Mucosa of rectum (tissue), 2 donors: ENCODE data around the gene SERPINC1.
"Not testable (repeated sequence)": the region's sequence is repeated elsewhere in the genome, so short reads cannot be mapped to it uniquely, and the experiment has no call there.

Experiments used
- H3K27ac ChIP-seq, 2 donors: one replicate each; pipeline ENCODE4 v1.7.0; 2013; ENCODE audit warnings: inconsistent platforms in 2 of 2, low read depth in 2 of 2, low read length in 2 of 2
- H3K27me3 ChIP-seq, 2 donors: one replicate each; pipeline ENCODE4 v1.7.0; 2013; ENCODE audit warnings: low read length in 2 of 2; ENCODE audit not compliant: control insufficient read depth in 2 of 2, insufficient read depth in 2 of 2
- H3K36me3 ChIP-seq, 2 donors: one replicate each; pipeline ENCODE4 v1.7.0; 2013; ENCODE audit warnings: low read length in 2 of 2; ENCODE audit not compliant: control insufficient read depth in 2 of 2, insufficient read depth in 2 of 2
- H3K4me1 ChIP-seq, 2 donors: one replicate each; pipeline ENCODE4 v1.7.0; 2013; ENCODE audit warnings: low read length in 2 of 2, mild to moderate bottlenecking in 1 of 2; ENCODE audit not compliant: control insufficient read depth in 2 of 2, insufficient read depth in 2 of 2
- H3K4me3 ChIP-seq, 2 donors: one replicate each; pipeline ENCODE4 v1.7.0; 2013; ENCODE audit warnings: low read length in 2 of 2
- H3K9ac ChIP-seq, 2 donors: one replicate each; pipeline ENCODE4 v1.7.0; 2013; ENCODE audit warnings: low read length in 2 of 2, low read depth in 1 of 2, mild to moderate bottlenecking in 1 of 2
- H3K9me3 ChIP-seq, 2 donors: one replicate each; pipeline ENCODE4 v1.7.0; 2013; ENCODE audit warnings: low read length in 2 of 2; ENCODE audit not compliant: control insufficient read depth in 2 of 2
- donor health status: healthy.
- donor health status: Normal muscosa, but diverticular disease.

SERPINC1 gene

GRCh38 chr1:173900427-173900826 lies 16.7 kb downstream of the SERPINC1 start:
- no peak overlapping the region for H3K27ac ChIP-seq
- no peak overlapping the region for H3K4me3 ChIP-seq

GRCh38 chr1:173894189-173894588 lies 22.9 kb downstream of the SERPINC1 start:
- Histone ChIP-seq H3K27me3 (no peaks in the 10 kb centered on the region), H3K4me1 (no peaks in the 10 kb centered on the region), H3K36me3 (no peaks in the 10 kb centered on the region), H3K9ac (no peak overlapping the region), H3K4me3 (no peak overlapping the region), H3K9me3 (no peaks in the 10 kb centered on the region), H3K27ac (no peak overlapping the region)

More at GRCh38 chr1:173900427-173900826, 16.7 kb downstream of the SERPINC1 start:
- H3K27me3 ChIP-seq = no peaks in the 10 kb centered on the region
- no peak overlapping the region for H3K9ac ChIP-seq
- H3K9me3 ChIP-seq = no peaks in the 10 kb centered on the region
- no peaks in the 10 kb centered on the region for H3K4me1 ChIP-seq
- no peaks in the 10 kb centered on the region for H3K36me3 ChIP-seq

GRCh38 chr1:173893611-173894010 lies 23.5 kb downstream of the SERPINC1 start:
- no peak overlapping the region for H3K9ac ChIP-seq
- no peak overlapping the region for H3K27ac ChIP-seq
- no peaks in the 10 kb centered on the region for H3K36me3 ChIP-seq

GRCh38 chr1:173889885-173890284 lies 27.2 kb downstream of the SERPINC1 start:
- Histone ChIP-seq H3K36me3 (peaks cover 8 to 14% of the 10 kb centered on the region in 2 donors), H3K27me3 (no peaks in the 10 kb centered on the region), H3K9me3 (no peaks in the 10 kb centered on the region), H3K4me1 (no peaks in the 10 kb centered on the region), H3K27ac (no peak overlapping the region), H3K4me3 (no peak overlapping the region), H3K9ac (no peak overlapping the region)

More at GRCh38 chr1:173893611-173894010, 23.5 kb downstream of the SERPINC1 start:
- H3K4me3 ChIP-seq = no peak overlapping the region
- no peaks in the 10 kb centered on the region for H3K27me3 ChIP-seq
- H3K4me1 ChIP-seq = no peaks in the 10 kb centered on the region
- H3K9me3 ChIP-seq = no peaks in the 10 kb centered on the region

DNA sequence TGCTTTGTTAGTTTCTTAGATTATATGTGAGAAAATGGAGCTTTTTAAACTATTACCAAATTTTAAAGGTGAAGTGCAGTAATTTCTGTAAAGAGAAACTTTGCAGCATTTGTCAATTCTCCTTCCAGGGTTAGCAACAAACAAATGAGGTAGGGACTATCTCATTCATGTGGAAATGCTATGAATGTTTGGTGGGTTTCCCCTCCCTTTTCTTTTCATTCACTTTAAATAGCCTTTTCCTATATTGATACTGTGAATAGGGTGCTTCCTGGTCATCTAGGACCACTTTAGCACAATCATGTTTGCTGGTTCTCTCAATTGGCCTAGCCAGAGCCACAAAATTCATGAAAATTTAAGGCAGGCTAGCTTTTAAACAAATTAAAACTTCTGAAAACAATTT lies 28.4 kb downstream of the SERPINC1 start:
- Histone ChIP-seq H3K9me3 (no peaks in the 10 kb centered on the region), H3K4me3 (no peak overlapping the region), H3K9ac (no peak overlapping the region), H3K27me3 (no peaks in the 10 kb centered on the region), H3K4me1 (no peaks in the 10 kb centered on the region), H3K36me3 (peaks cover 8 to 14% of the 10 kb centered on the region in 2 donors), H3K27ac (no peak overlapping the region)

DNA sequence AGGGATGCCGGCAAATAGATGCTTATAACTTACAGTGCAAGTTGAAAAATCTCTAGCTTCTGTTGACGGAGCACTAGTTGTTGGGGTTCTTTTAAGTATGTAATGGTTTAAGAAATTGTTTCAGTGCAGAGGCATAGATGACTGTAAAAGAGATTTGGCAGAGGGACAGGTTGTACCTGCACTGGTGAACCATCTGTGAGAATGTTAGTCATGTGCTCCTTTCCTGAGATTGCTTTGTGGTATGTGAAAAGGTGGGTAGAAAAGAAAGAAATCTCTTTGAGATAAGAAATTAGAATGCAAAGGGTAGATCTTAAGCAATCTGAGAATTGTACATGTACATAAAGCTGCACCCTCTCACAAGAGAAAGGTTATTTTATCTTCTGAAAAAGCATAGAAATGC lies 29.5 kb downstream of the SERPINC1 start:
- H3K27me3 ChIP-seq = no peaks in the 10 kb centered on the region
- peaks cover 8 to 14% of the 10 kb centered on the region in 2 donors for H3K36me3 ChIP-seq
- no peaks in the 10 kb centered on the region for H3K4me1 ChIP-seq
- H3K4me3 ChIP-seq = no peak overlapping the region
- H3K9ac ChIP-seq = no peak overlapping the region
- no peak overlapping the region for H3K27ac ChIP-seq
- H3K9me3 ChIP-seq = no peaks in the 10 kb centered on the region

DNA sequence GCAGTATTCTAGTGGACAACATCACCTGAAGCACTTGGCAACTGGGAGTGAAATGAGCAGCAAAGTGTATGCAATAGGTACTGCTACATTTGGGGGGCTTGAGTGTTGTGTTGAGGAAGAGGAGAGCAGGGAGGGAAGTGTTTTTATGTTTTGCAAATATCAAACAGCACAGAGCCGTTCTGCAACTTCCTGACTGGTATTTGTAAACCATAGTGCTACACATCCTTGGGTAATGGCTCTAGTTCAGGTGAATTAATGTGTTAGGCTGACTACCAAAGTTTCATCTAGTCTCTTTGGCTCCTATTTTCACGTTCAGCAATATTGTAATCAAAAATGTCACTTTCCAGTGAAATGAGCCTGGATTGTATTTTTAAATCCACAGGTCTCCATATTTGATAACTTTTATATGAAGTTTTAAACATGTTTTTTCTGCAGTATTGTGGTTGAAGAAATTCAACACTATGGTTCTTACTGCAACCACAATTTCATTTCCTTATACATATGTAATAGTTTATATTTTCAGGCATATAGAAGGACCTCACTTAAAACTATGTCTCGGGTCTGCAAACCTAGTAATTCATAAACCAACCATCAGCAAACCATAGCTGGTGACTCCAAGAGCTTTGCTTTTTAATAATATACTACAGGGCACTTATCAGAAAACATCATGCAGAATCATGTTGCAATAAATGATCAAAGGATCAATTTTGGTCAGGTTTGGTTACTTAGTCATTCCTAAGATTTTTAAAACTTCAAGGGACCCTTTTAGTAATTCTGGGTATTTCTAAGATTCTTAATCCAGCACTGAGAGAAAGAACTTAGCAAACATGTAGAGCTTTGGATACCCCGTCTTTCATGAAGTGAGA lies 30.1 kb downstream of the SERPINC1 start:
- Histone ChIP-seq H3K36me3 (peaks cover 8 to 14% of the 10 kb centered on the region in 2 donors), H3K9ac (no peak overlapping the region), H3K27me3 (no peaks in the 10 kb centered on the region), H3K4me1 (no peaks in the 10 kb centered on the region), H3K4me3 (no peak overlapping the region), H3K27ac (no peak overlapping the region), H3K9me3 (no peaks in the 10 kb centered on the region)

GRCh38 chr1:173884701-173885100 lies 32.4 kb downstream of the SERPINC1 start:
- H3K9me3 ChIP-seq = no peaks in the 10 kb centered on the region
- H3K27ac ChIP-seq = no peak overlapping the region
- H3K27me3 ChIP-seq = no peaks in the 10 kb centered on the region
- H3K4me1 ChIP-seq = no peaks in the 10 kb centered on the region
- no peak overlapping the region for H3K4me3 ChIP-seq
- no peak overlapping the region for H3K9ac ChIP-seq
- peaks cover 8 to 14% of the 10 kb centered on the region in 2 donors for H3K36me3 ChIP-seq

- H3K9me3 ChIP-seq, H3K4me1 ChIP-seq, H3K27me3 ChIP-seq, H3K36me3 ChIP-seq, H3K9ac ChIP-seq, H3K27ac ChIP-seq, H3K4me3 ChIP-seq: not testable (repeated sequence)
These were observed 36.0 kb downstream of the SERPINC1 start for GRCh38 chr1:173881117-173881516.

DNA sequence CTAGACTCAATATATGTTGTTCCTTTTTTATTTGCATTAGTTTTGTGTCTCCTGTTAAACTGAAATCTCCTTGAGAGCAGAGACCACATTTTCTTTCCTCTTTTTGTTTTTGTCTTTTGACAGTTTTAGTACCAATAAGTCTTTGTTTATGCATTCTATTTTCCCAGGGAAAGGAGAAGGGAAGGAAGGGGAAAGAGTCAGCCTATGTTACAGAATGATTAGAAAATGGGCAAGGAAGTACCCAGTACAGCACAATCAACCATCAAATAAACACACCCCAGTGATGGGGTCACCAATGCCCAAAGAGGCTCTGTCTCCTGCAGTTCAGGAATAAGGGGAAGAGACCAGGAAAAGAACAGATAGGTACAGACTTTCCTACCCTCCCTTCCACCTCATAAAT lies 38.9 kb downstream of the SERPINC1 start:
- H3K4me1 ChIP-seq = no peaks in the 10 kb centered on the region
- no peak overlapping the region for H3K4me3 ChIP-seq
- peaks cover 2 to 4% of the 10 kb centered on the region in 2 donors for H3K36me3 ChIP-seq
- H3K9ac ChIP-seq = no peak overlapping the region
- no peaks in the 10 kb centered on the region for H3K27me3 ChIP-seq
- H3K9me3 ChIP-seq = no peaks in the 10 kb centered on the region
- no peak overlapping the region for H3K27ac ChIP-seq
